HG03064 (cell line): ENCODE measurements around the gene RFFL.
A peak's percentile ranks its signal among the peaks of the same experiment; 100 is the strongest.
"Not testable (repeated sequence)": the region's sequence is repeated elsewhere in the genome, so short reads cannot be mapped to it uniquely, and the experiment has no call there.

Experiments used
- ATAC-seq: cut with Tn5 transposase; IDR thresholded peaks from one replicate; pipeline ENCODE4 v1.9.1; 2021; ENCODE audit warnings: low read depth; ENCODE audit not compliant: unreplicated experiment

RFFL gene

GRCh38 chr17:35011671-35012216, 51.8 kb downstream of the RFFL start:
- ATAC-seq = no peak

GRCh38 chr17:35010093-35010492, 53.4 kb downstream of the RFFL start:
- ATAC-seq = no peak

GRCh38 chr17:35006961-35007360, 56.5 kb downstream of the RFFL start:
- no peak for ATAC-seq

GRCh38 chr17:35006345-35006744, 57.2 kb downstream of the RFFL start:
- ATAC-seq = no peak

- no peak for ATAC-seq
These were observed 59.7 kb downstream of the RFFL start for GRCh38 chr17:35003778-35004177.

- ATAC-seq = no peak
These were observed 60.5 kb downstream of the RFFL start for GRCh38 chr17:35002876-35003551.

GRCh38 chr17:35001549-35001948, 62.0 kb downstream of the RFFL start:
- ATAC-seq = no peak

GRCh38 chr17:35000965-35001364, 62.5 kb downstream of the RFFL start:
- not testable (repeated sequence) for ATAC-seq

GRCh38 chr17:34999456-34999855, 64.1 kb downstream of the RFFL start:
- no peak for ATAC-seq

- no peak for ATAC-seq
These were observed 65.3 kb downstream of the RFFL start for GRCh38 chr17:34998205-34998604.

GRCh38 chr17:34997355-34997862, 66.1 kb downstream of the RFFL start:
- no peak for ATAC-seq

- ATAC-seq = no peak
These were observed 66.9 kb downstream of the RFFL start for GRCh38 chr17:34996422-34997285.

GRCh38 chr17:34993031-34993430, 70.5 kb downstream of the RFFL start:
- no peak for ATAC-seq

- ATAC-seq = no peak
These were observed 71.9 kb downstream of the RFFL start for GRCh38 chr17:34991606-34992005.

- no peak for ATAC-seq
These were observed 72.6 kb downstream of the RFFL start for GRCh38 chr17:34990921-34991365.

GRCh38 chr17:34989473-34989872, 74.0 kb downstream of the RFFL start:
- ATAC-seq = no peak

- ATAC-seq = no peak
These were observed 74.9 kb downstream of the RFFL start for GRCh38 chr17:34988644-34989043.

- ATAC-seq = no peak
These were observed 76.3 kb downstream of the RFFL start for GRCh38 chr17:34987232-34987631.

- ATAC-seq = no peak
These were observed 81.8 kb downstream of the RFFL start for GRCh38 chr17:34981538-34982241.

GRCh38 chr17:34980681-34981537, 82.6 kb downstream of the RFFL start:
- ATAC-seq = peak; percentile 76
